AG04450 (cell line): ENCODE measurements around the gene TCF15. TPM values are rescaled to one million over a fixed set of nuclear protein-coding genes. Genes with fewer than 3 reads are reported as not detected.

ENCODE experiments used
- CTCF ChIA-PET: fragments of 300-600, 350-600 bp; formaldehyde crosslinking; extraction: SDS; loops from one replicate; lab custom pipeline; 2022; ENCODE audit warnings: antibody characterized with exemption, inconsistent platforms; lab: Charles Lee
- POLR2A ChIA-PET: fragments of 350-600 bp; formaldehyde crosslinking; extraction: SDS; loops from one replicate; lab custom pipeline; 2021; ENCODE audit warnings: antibody characterized with exemption, inconsistent platforms; lab: Yijun Ruan, JAX
- DNase-seq: peaks from one replicate; pipeline ENCODE4 v3.0.0-alpha.2; 2011; ENCODE audit warnings: low read depth, low spot score
- H3K27ac ChIP-seq: one replicate; pipeline ENCODE4 v1.5.1; 2012; ENCODE audit warnings: low read depth, low read length, control low read depth
- H3K27me3 ChIP-seq: one replicate; pipeline ENCODE4 v1.6.0; 2012; ENCODE audit warnings: low read length; ENCODE audit not compliant: control insufficient read depth, insufficient read depth
- H3K4me3 ChIP-seq: 2 replicates; pipeline ENCODE4 v1.5.1; 2011; ENCODE audit warnings: mild to moderate bottlenecking, low read depth, low read length, control low read depth
- H3K9me3 ChIP-seq: 2 replicates; pipeline ENCODE4 v1.5.1; 2012; ENCODE audit warnings: low read length; ENCODE audit not compliant: control insufficient read depth, insufficient read depth
- polyA plus RNA-seq: library from polyadenylated mRNA; depleted of rRNA; stranded (reverse); fragments of >200 nt; gene quantifications from 2 replicates; pipeline ENCODE4 v1.2.3, GENCODE V29; 2011
- TF ChIP-seq, protein P1 (sequence below): IDR thresholded peaks from 2 replicates; pipeline ENCODE4 v1.5.1; 2011; ENCODE audit warnings: low read depth, low read length, control low read depth, inconsistent platforms

Gene TCF15
- polyA plus RNA-seq, 1 experiment = not detected

- CTCF ChIA-PET = interaction anchor here (0.5 to 3.5 kb wide), 3 partner anchors 30 to 137 kb away, joined by 3 to 13 read pairs (median 3); no protein-coding TSS in a partner anchor
- H3K4me3 ChIP-seq = no peak overlapping the region
- POLR2A ChIA-PET = no interaction called here
- H3K27me3 ChIP-seq = peaks cover 33% of the 10 kb centered on the region
- H3K9me3 ChIP-seq = peaks cover 6% of the 10 kb centered on the region
- H3K27ac ChIP-seq = no peak overlapping the region
- TF ChIP-seq, protein P1, sequence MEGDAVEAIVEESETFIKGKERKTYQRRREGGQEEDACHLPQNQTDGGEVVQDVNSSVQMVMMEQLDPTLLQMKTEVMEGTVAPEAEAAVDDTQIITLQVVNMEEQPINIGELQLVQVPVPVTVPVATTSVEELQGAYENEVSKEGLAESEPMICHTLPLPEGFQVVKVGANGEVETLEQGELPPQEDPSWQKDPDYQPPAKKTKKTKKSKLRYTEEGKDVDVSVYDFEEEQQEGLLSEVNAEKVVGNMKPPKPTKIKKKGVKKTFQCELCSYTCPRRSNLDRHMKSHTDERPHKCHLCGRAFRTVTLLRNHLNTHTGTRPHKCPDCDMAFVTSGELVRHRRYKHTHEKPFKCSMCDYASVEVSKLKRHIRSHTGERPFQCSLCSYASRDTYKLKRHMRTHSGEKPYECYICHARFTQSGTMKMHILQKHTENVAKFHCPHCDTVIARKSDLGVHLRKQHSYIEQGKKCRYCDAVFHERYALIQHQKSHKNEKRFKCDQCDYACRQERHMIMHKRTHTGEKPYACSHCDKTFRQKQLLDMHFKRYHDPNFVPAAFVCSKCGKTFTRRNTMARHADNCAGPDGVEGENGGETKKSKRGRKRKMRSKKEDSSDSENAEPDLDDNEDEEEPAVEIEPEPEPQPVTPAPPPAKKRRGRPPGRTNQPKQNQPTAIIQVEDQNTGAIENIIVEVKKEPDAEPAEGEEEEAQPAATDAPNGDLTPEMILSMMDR = no peak
- no peak for DNase-seq
Observed at GRCh38 chr20:615514-615913, 5.4 kb upstream of the TCF15 start.

- peaks cover 49% of the 10 kb centered on the region for H3K27me3 ChIP-seq
- ChIA-PET POLR2A (no interaction called here), CTCF (no interaction called here)
Observed at GRCh38 chr20:611843-612185, 1.7 kb upstream of the TCF15 start.

DNA sequence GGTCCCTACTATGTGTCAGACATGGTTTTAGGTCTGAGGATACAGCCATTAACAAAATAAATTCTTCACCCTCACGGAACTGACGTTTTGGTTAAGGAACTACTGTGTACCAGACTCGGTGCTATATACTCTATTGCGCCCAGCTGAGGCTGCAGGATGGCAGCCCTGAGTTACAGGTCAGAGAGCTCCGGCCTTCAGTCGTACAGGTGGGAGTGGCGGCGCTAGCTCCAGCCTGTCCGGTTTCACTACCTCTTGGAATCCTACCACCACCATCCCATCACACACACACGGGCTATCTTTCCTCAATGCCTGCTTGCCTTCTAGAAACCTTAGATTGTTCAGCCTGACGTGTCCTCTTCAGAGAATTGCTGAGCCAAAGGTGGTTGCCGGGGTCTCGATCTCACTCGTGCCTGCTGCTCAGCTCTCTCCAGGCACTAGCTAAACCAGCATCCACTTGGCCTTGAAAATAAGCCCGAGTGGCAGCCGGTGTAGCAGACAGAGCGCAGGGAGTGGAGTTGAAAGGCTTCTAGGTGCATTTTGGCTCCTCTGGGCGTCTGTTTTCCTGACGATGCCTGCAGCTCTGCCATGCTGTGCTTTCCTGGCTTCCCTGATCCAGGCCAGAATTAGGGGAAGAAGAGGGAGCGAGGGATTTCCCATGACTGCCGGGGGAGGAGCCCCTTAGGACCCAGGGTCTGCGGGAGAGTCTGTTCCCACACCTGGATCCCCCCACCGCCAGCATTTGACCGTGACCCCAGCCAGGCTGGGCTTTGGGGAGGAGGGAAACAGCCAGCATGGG lies 1.1 kb upstream of the TCF15 start:
- H3K4me3 ChIP-seq = no peak overlapping the region
- CTCF ChIA-PET = interaction anchor here (0.7 kb wide), 1 partner anchor 50 kb away, joined by 3 read pairs; no protein-coding TSS in a partner anchor
- H3K27ac ChIP-seq = no peak overlapping the region
- H3K27me3 ChIP-seq = peaks cover 51% of the 10 kb centered on the region
- DNase-seq = no peak
- H3K9me3 ChIP-seq = no peaks in the 10 kb centered on the region; the same call in 1 of the 2 replicates
- TF ChIP-seq, protein P1 = no peak
- POLR2A ChIA-PET = no interaction called here

More at GRCh38 chr20:611843-612185, 1.7 kb upstream of the TCF15 start:
- TF ChIP-seq, protein P1 = no peak
- Histone ChIP-seq H3K27ac (no peak overlapping the region), H3K4me3 (no peak overlapping the region), H3K9me3 (no peaks in the 10 kb centered on the region; the same call in 1 of the 2 replicates)
- DNase-seq = no peak

- no peaks in the 10 kb centered on the region; the same call in 1 of the 2 replicates for H3K9me3 ChIP-seq
- H3K27ac ChIP-seq = no peak overlapping the region
- POLR2A ChIA-PET = no interaction called here
- no peak overlapping the region for H3K4me3 ChIP-seq
- CTCF ChIA-PET = no interaction called here
- DNase-seq = no peak
- TF ChIP-seq, protein P1 = no peak
- H3K27me3 ChIP-seq = peaks cover 57% of the 10 kb centered on the region
Observed at GRCh38 chr20:609371-609964, 641 bp downstream of the TCF15 start.

- POLR2A ChIA-PET = no interaction called here
- peaks cover 57% of the 10 kb centered on the region for H3K27me3 ChIP-seq
Observed at GRCh38 chr20:608970-609369, 1.1 kb downstream of the TCF15 start.

More at GRCh38 chr20:608970-609369, 1.1 kb downstream of the TCF15 start:
- TF ChIP-seq, protein P1 = no peak
- CTCF ChIA-PET = no interaction called here
- Histone ChIP-seq H3K27ac (no peak overlapping the region), H3K9me3 (no peaks in the 10 kb centered on the region; the same call in 1 of the 2 replicates), H3K4me3 (no peak overlapping the region)
- no peak for DNase-seq
